HG03108 (cell line): ENCODE data around the gene NKAIN4.
A peak's percentile ranks its signal among the peaks of the same experiment; 100 is the strongest.

Experiments used
- ATAC-seq: cut with Tn5 transposase; IDR thresholded peaks from one replicate; pipeline ENCODE4 v1.9.1; 2021; ENCODE audit warnings: moderate library complexity; ENCODE audit not compliant: unreplicated experiment

NKAIN4 gene

DNA sequence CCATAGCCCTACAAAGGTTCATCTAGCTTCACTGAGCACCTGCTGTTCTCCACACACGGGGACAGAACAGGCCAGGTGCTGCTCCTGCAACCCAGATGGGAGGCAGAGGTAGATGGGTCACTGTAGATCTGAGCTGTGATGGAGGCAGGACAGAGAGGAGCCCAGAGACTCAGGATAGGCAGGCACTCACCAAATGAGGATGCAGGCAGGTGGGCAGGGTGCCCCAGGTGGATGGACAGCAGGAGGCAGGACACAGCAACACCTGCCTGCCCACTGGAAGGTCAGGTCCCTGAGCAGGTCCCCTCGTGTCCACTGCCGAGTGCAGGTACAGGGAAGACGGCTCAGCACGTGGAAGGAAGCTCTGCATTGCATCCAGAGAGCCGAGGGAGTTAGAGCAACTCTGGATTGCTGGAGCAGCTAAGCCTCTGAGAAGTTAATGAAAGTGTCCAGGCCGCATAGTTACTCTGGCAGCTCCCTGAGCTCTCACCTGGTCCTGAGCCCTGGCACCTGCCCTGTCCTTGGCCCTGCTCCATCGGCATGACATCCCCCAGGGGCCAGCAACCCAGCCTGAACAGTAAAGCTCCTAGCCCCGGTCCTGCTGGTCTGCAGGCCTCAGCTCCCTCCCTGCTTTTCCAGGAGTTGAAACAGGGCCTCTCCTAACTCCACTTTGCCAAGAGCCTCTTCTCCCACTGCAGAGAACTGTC is 33.4 kb downstream of the NKAIN4 start:
- ATAC-seq: no peak

DNA sequence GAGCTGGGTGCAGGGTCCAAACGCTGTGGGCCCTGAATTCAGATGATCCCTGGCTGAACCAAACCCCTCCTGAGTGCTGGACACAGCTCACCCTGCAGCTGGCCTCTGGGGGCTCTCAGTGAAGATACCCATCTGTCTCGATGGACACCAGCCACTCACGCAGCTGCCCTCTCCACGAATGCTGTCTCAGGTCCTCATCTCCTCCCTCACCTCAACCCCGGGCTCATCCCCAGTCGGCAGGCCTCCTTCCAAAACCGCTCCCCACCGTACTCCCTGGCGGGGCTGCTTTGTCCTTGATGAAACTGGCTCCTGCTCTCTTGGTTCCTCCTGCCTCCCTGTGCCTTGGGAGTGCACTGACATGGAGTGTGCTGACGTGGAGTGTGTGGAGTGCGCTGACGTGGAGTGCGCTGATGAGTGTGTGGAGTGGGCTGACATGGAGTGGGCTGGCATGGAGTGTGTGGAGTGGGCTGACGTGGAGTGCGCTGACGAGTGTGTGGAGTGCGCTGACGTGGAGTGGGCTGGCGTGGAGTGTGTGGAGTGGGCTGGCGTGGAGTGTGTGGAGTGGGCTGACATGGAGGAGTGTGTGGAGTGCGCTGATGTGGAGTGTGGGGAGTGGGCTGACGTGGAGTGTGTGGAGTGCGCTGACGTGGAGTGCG is 34.3 kb downstream of the NKAIN4 start:
- ATAC-seq: no peak

DNA sequence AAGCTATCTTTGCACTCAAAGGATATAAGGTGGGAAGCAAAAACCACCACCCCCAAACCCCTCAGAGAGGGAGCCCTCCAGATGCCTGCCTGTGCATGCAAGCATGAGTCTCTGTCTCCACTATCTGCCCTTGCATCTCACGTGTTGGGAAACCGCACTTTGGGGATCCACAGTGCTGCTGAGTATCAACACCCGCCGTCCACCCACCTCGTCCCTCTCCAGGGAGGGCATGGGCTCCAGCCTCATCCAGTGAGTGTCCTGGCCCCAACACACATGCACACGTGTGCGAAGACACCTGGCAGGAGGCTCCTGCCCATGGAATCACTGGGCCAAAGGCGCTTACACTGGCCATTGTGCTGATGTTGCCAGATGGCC is 34.8 kb downstream of the NKAIN4 start:
- no peak for ATAC-seq

DNA sequence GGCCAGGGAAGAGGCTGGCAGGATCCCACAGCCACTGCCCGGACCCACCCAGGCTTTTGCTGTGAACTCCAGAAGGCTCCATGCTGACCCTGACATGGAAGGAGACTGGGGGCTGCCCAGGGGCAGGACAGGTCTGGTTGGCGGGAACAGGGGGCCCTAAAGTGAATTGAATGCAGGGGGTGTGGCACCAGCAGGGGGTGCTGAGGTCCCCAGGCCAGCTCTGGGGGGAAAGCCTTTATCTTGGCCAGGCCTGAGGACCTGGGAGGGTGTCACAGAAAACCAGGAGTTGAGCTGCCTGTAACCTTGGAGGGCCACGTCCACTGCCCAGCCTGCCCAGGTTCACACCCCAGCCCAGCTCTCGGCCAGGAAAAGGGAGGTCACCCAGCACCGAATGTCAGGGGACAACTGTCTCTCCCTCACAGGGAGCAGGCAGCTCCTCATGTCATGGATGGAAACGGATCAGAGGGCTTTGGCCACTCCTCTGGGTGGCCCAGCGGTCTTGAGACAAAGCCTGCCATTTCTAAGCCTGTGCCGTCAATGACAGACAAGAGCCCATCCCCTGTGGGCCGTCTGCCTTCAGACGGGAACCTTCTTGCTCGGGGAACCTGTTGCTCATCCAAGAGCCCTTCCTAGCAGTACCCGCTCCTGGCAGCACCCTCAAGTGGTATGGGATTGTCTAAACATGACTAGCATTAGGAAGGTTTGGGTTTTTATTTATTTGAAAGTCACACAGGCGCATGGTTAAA is 35.4 kb downstream of the NKAIN4 start:
- no peak for ATAC-seq

DNA sequence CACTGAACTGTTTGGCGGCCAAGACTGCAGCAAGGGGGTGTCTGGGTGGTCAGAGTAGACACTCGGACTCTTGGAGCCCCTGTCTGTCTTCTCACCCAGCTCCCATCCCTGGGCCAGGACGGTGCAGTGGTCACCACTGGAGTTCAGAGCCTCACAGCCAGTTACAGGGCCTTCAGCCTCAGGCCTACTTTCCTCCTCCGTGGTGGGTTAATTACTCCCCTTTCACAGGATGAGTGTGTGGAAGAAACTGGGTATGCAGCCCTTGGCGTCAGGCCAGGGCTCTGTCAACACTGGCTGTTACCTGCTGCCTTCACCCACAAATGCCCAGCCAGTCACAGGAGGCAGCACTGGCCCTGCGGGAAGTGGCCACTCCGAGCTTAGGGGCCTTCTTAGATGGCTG is 36.6 kb downstream of the NKAIN4 start:
- ATAC-seq: no peak

DNA sequence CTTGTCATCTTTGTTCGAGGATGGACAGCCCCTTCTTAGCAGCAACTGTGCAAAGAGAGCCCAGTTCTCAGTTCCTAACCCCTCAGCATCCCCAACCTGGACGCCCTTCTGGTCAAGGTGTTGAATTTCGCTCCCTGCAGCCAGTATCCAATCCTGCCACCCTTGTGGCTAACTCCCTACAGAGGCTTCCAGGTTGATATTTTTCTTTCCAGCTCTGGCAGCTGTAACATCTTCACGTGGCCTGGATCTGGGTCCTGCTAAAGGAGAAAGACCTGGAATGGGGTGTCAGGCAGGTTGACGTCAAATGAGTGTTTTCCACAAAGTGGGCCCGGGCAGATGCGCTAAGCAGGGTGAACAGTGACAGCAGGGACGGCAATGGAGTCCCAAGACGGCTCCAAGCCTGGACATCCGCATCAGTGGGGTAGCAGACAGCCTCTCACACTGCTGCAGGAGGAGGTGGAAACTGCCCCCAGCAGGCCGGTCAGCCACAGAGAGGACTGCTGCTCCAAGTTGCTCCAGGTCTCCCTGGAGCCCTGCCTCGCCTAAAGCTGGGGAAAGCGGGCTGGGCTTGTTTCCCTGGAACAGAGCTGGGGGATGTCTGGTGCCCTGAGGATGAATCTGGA is 37.3 kb downstream of the NKAIN4 start:
- no peak for ATAC-seq

DNA sequence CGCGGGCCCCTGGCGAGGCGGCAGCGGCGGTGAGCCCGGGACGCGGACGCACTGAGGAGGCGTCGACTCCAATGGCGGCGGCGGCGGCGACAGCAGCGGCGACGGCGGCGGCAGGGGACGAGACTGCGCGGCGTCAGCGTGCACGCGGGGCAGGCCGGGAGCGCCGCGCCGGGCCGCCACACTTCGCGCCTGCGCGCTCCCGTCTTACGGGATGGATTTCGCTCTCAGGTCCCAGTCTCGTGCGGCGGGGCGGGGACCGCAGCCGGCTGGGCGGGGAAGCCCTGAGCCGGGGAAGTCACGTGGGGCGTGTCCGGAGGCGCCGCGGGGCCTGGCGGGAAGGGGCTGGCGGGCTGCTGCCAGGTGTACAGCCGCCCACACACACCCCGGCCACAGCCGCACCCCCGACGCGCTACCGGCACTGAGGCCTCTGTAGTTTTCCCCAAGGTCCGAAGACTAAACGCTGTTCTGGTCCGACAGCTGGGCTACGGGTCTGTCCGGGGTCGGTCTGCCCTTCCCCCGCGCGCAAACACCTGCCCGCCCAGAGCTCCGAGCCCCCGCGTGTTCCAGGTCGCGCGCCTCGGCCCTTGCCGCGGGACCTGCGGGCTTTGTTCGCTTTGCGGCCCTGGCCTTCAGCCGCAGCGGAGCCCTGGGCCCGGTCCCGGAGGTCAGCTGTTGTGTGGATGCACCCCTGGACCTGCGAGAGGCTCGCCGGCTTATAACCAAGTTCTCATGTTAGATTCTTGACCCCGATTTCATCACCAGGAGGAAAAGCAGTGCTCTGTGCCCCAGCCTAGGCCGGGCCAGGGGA is 38.0 kb downstream of the NKAIN4 start, which contains the start of gene YTHDF1:
YTHDF1 (minus strand) TSS at position 91 of the 808 bp plus-strand sequence. CDS start 239 bp downstream, outside the sequence.
- peak; percentile 85 for ATAC-seq

DNA sequence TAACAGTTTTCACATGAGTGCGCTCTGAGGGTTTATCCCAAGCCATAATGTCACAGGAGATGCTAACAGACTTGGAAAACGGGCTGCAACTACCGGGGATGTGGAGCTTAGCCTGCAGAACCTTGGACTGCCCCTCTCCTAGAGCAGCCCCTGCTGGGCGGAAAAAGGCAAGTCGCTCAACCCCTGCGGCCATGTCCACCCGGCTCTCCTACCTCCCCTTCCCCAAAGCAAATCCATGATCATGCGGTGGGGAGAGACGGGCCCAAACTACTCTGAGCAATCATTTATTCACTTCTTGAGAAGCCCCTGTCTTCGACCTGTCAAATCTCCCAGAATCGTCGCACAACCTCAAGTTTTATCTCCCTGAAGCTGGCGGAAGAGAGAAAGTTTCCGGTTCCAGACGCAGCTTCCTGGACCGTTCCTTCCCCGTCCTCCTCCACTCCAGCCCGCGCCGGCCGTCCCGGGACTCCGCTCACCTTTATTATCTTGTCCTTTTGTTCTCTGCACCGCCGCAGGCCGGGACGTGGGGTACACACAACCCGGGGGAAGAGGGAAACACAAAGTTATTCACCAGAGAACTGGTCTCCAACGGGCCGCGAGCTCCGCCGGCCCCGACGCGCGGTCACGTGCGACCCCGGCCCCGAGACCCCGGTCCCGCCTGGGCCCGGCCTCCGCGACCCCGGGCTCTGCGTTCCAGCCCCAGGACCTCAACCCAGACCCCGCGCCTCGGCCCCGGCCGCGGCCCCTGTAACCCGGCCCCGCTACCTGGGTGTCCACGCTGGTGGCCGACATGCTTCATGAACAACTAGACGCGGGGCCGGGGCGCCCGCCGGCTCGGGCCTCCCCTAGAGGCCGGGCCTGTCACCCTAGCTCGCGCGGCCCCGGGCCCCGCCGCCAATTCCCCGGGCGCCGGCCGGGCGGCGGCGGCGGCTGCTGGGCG is 38.9 kb downstream of the NKAIN4 start:
- peak; percentile 5 for ATAC-seq

DNA sequence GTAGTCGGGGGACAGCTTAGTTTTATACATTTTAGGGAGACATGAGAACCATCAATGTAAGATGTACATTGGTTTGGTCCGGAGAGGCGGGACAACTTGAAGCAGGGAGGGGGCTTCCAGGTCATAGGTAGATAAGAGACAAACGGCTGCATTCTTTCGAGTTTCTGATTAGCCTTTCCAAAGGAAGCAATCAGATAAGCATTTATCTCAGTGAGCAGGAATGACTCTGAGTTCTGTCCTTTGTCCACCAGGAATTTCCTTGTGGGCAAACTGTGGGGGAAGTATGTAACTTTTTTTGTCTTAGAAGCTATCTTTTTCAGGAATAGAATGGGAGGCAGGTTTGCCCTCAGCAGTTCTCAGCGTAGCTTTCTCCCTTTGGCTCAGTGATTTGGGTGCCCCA is 39.7 kb downstream of the NKAIN4 start:
- ATAC-seq: no peak

DNA sequence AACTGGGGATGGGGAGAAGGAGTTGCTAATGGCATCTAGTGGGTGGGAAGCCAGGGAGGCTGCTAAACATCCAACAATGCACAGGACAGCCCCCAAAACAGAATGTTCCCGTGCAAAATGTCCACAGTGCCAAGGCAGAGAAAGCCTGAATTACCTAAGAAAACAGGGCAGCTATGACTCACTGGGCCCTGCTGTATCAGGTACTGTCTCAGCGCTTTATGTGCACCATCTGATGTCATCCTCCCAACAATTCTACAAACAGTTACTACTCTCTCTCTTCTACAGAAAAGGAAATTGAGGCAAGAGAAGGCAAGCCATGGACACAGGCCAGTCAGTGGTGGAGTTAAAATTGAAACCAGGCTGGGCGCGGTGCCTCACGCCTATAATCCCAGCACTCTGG is 41.5 kb downstream of the NKAIN4 start:
- ATAC-seq: no peak

DNA sequence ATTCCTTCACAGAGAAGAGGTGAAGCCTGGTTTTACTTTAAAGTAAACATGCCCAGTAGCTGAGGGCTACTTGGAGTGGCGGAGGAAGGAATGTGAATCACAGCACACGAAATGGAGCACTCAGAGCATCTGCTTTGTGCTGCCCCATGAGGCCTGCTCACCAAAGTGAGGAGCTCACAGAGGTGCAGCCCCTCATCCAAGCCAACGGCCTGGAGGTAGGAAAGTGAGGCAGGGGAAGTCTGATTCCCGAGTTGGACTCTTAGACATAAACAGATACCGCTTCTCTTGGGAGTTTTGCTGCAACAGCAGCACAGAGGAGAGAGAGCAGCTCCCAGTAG is 41.9 kb downstream of the NKAIN4 start:
- no peak for ATAC-seq

DNA sequence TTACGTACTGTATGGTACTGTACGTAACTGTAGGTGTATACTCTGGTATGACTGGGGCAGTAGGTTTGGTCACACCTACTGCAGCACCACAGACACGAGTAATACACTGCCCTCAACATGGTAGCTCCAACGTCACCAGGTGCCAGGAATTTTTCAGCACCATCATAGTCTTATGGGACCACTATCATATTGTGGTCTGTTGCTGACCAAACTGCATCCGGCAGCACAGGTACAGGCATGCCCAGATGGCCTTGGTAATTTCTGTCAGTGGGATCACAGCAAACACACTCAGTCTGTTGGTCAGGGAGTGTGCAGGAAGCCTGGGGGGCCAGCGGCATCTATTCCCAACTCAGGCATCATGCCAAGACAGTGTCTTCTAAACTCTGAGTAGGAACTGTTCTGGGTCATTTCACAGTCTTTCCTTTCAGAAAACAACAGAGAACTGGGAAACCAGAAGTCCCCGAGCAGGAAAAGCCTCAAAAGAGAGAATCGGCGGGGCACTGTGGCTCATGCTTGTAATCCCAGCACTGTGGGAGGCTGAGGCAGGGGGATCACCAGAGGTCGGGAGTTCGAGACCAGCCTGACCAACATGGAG is 44.2 kb downstream of the NKAIN4 start:
- ATAC-seq: no peak

DNA sequence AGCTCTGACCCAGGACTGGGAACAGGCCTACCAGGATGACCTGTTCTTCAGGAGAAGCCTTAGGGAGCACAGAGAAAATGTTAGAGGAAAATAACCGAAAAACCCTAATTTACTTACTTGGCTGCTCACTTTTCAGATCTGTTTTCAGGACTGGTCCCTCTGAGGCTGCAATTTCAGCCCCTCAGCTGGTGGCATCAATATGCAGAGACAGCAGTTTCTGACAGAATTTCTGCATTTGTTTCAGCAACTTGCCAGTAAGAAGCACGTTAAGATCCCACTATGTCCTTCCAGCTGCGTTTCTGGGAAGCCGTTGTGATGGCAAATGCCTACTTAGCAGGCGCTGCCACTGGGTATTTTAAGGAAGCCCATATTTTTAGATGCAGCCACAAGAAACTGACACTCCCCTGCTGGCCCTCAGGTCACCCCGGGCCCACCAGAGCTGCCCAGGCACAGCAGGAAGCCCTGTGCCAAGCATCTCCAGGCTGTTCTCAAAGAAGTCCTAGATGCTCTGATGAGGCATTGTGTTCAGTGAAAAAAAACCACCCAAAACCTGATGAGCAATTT is 45.8 kb downstream of the NKAIN4 start:
- no peak for ATAC-seq

DNA sequence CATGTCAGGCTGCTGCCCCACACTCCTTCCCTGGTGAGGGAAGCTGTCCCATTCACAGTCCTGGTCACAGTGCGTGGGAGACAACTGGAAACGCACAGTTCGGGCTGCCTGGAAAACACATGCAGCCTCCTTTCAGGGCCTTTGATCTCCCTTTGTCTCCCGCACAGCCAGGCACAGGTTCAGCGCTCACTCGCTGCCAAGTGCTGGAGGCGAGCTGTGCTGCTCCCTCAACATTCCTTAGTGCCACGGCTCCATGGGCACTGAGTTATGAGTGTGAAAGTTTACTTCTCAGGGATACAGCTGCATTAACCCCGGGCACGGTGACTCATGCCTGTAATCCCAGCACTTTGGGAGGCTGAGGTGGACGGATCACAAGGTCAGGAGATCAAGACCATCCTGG is 47.4 kb downstream of the NKAIN4 start:
- no peak for ATAC-seq

DNA sequence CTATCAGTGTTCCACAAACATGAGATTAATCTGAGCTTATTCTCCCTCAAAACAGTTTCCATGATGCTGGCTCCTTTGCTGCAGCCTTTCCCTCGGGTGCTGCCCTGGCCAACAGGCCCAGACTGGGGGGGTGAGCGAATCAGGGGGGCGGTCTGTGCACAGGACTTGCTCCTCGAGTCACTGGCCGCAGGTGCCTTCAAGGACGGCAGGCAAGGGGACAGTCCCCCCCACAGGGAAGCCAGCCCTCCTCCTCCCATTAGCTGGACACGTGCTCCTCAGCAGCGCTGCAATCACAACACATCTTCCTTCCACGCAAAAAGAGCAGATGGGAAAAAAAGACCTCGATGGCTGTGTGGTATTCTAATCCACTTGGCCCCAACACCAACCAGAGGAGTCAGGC is 48.4 kb downstream of the NKAIN4 start:
- no peak for ATAC-seq

DNA sequence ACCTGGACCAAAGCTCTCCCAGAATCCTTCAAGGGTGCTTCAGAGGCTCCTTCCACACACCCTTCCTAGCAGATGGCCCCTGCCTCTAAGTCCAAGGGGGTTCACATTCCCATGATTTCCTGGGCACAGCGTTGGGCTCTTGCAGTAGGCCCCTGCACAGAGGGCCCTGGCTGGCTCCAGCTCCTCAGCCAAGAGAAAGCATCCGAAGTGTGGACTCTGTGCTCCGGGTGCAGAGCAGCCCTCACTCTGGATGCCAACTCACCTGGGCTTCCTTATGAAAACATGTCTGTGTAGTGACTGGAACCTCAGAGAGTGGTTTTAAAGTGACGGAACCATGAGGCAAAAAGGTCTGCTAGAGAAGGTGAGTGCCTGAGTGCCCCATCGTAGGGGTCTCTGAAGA is 49.9 kb downstream of the NKAIN4 start:
- ATAC-seq: no peak

DNA sequence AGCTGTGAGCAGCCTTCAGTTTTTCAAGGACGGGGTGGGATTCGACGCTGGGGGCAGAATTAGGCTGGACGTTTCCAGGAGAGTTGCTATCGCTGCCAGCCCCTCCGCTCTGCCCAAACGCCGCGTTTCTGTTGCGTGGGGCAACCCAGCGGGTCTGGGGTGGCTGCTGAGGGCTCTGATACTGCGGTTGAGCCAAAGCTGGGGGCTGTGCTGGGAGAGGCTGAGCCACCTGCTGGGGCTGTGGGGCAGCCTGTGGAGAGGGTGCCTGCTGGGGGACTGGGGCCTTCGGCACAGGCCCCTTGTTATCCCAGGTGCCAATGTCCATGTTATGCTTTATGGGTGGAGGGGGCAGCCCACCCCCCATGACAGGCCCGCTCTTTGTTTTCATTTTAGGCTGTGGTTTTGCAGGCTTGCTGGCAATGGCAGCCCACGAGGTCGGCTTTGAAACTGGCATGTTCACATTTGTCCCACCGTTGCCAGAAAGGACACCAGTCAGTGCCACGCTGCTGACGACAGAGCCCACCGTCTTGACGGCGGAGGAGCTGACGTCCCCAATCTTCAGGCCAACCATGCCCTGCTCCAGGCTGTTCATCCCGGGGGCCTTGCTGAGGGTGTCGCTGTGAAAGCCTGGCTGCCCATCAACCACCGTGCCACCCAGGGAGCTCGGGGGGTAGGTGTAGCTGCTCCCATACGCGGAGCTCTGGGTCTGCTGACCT is 51.3 kb downstream of the NKAIN4 start:
- no peak for ATAC-seq

DNA sequence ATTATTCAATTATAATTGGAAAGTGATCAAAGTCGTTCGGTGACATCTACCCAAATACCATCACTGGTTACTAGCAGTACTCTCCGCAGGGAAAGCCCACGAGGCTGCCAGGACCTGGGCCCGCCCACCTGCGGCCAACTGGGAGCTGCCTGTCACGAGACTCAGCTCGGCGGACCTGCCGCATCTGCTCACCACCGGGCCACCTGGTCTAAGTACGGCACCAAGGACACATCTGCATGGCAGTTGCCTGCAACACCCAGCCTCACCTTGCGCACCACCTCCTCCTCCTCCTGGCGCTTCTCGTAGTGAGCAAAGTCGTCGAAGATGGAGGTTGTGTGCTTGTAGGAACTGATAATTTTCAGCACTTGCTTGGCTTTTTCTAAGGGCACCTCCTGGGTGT is 52.2 kb downstream of the NKAIN4 start:
- ATAC-seq: no peak
